Hepatocyte (in vitro differentiated cells): ENCODE measurements around the gene CC2D2B. TPM values are rescaled to one million over a fixed set of nuclear protein-coding genes. Genes with fewer than 3 reads are reported as not detected.

Source experiments
- DNase-seq: peaks from one replicate; pipeline ENCODE4 v3.0.0-alpha.2; 2016; ENCODE audit warnings: low spot score
- H2AFZ ChIP-seq: fragments of 200-600 bp; sonication (generic); 2 replicates; pipeline ENCODE4 v1.6.0; 2016; ENCODE audit warnings: antibody characterized with exemption, mild to moderate bottlenecking
- H3K27ac ChIP-seq: fragments of 200-600 bp; sonication (generic); 2 replicates; pipeline ENCODE4 v1.5.1; 2016; ENCODE audit warnings: mild to moderate bottlenecking
- H3K27me3 ChIP-seq: fragments of 200-600 bp; sonication (generic); 2 replicates; pipeline ENCODE4 v1.6.1; 2016
- H3K36me3 ChIP-seq: fragments of 200-600 bp; sonication (generic); replicated peaks from 2 replicates; pipeline ENCODE4 v1.5.1; 2016; ENCODE audit warnings: low read depth; ENCODE audit not compliant: insufficient read depth
- H3K4me1 ChIP-seq: fragments of 200-600 bp; sonication (generic); 2 replicates; pipeline ENCODE4 v1.5.1; 2016; ENCODE audit warnings: mild to moderate bottlenecking, moderate library complexity; ENCODE audit not compliant: insufficient read depth
- H3K4me2 ChIP-seq: fragments of 200-600 bp; sonication (generic); 2 replicates; pipeline ENCODE4 v1.6.0; 2016
- H3K4me3 ChIP-seq: fragments of 200-600 bp; sonication (generic); 2 replicates; pipeline ENCODE4 v1.5.1; 2016; ENCODE audit warnings: mild to moderate bottlenecking
- H3K79me2 ChIP-seq: fragments of 200-600 bp; sonication (generic); 2 replicates; pipeline ENCODE4 v1.6.0; 2017; ENCODE audit warnings: mild to moderate bottlenecking
- H3K9me2 ChIP-seq: fragments of 200-600 bp; sonication (generic); replicated peaks from 2 replicates; pipeline ENCODE4 v1.6.0; 2017; ENCODE audit warnings: mild to moderate bottlenecking; ENCODE audit not compliant: insufficient read depth
- H3K9me3 ChIP-seq: fragments of 200-600 bp; sonication (generic); 2 replicates; pipeline ENCODE4 v1.5.1; 2016; ENCODE audit warnings: low read depth, mild to moderate bottlenecking
- H4K20me1 ChIP-seq: fragments of 200-600 bp; sonication (generic); 2 replicates; pipeline ENCODE4 v1.6.0; 2016; ENCODE audit warnings: mild to moderate bottlenecking; ENCODE audit not compliant: insufficient read depth, poor library complexity, severe bottlenecking
- EZH2 ChIP-seq: fragments of 200-600 bp; sonication (generic); IDR thresholded peaks from 2 replicates; pipeline ENCODE4 v1.6.1; 2016; ENCODE audit warnings: antibody characterized with exemption, mild to moderate bottlenecking, borderline replicate concordance
- EZH2phosphoT487 ChIP-seq: fragments of 200-600 bp; sonication (generic); IDR thresholded peaks from one replicate; pipeline ENCODE4 v1.6.1; 2018; ENCODE audit warnings: antibody characterized with exemption, mild to moderate bottlenecking, low read depth, moderate library complexity; ENCODE audit not compliant: unreplicated experiment, severe bottlenecking
- WGBS: methylation state at CpG from one replicate; pipeline ENCODE4 v1.1.6; 2016; ENCODE audit warnings: low lambda C conversion rate; ENCODE audit errors: missing lambda C conversion rate; 5-methylcytosine and 5-hydroxymethylcytosine counted together
- polyA plus RNA-seq: library from polyadenylated mRNA; unstranded; fragments of >200 nt; fragmentation: Nextera tagmentation; extraction: Ambion mirVana; gene quantifications from 2 replicates; pipeline ENCODE4 v1.2.1, GENCODE V29; 2016
- total RNA-seq: library from RNA; depleted of rRNA; stranded (reverse); fragments of >200 nt; gene quantifications from 2 replicates; pipeline ENCODE4 v1.2.3, GENCODE V29; 2014
- TF ChIP-seq, protein P1 (sequence below): fragments of 200-600 bp; sonication (generic); IDR thresholded peaks from 2 replicates; pipeline ENCODE4 v1.5.1; 2016; ENCODE audit warnings: antibody characterized with exemption, mild to moderate bottlenecking; ENCODE audit not compliant: poor library complexity

The CC2D2B gene
- total and polyA plus RNA-seq, 2 experiments from 2014 or later = 0.13 TPM; not detected in 1

GRCh38 chr10:96041146-96041545, 133.4 kb downstream of the CC2D2B start:
- TF ChIP-seq, protein P1, sequence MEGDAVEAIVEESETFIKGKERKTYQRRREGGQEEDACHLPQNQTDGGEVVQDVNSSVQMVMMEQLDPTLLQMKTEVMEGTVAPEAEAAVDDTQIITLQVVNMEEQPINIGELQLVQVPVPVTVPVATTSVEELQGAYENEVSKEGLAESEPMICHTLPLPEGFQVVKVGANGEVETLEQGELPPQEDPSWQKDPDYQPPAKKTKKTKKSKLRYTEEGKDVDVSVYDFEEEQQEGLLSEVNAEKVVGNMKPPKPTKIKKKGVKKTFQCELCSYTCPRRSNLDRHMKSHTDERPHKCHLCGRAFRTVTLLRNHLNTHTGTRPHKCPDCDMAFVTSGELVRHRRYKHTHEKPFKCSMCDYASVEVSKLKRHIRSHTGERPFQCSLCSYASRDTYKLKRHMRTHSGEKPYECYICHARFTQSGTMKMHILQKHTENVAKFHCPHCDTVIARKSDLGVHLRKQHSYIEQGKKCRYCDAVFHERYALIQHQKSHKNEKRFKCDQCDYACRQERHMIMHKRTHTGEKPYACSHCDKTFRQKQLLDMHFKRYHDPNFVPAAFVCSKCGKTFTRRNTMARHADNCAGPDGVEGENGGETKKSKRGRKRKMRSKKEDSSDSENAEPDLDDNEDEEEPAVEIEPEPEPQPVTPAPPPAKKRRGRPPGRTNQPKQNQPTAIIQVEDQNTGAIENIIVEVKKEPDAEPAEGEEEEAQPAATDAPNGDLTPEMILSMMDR = no peak
- TF ChIP-seq EZH2phosphoT487 (no peak), EZH2 (no peak)
- Histone ChIP-seq H3K9me2 (no peaks in the 10 kb centered on the region), H3K9me3 (no peaks in the 10 kb centered on the region), H3K79me2 (peaks cover 22% of the 10 kb centered on the region), H3K27ac (no peak overlapping the region), H3K4me3 (no peak overlapping the region), H2AFZ (no peak overlapping the region), H3K27me3 (no peaks in the 10 kb centered on the region), H3K4me2 (no peak overlapping the region), H3K4me1 (peaks cover 9% of the 10 kb centered on the region), H3K36me3 (no peaks in the 10 kb centered on the region), H4K20me1 (no peaks in the 10 kb centered on the region)
- WGBS = 75% methylated on average over 11 of the region's 11 CpGs
- peak; percentile 29 for DNase-seq

DNA sequence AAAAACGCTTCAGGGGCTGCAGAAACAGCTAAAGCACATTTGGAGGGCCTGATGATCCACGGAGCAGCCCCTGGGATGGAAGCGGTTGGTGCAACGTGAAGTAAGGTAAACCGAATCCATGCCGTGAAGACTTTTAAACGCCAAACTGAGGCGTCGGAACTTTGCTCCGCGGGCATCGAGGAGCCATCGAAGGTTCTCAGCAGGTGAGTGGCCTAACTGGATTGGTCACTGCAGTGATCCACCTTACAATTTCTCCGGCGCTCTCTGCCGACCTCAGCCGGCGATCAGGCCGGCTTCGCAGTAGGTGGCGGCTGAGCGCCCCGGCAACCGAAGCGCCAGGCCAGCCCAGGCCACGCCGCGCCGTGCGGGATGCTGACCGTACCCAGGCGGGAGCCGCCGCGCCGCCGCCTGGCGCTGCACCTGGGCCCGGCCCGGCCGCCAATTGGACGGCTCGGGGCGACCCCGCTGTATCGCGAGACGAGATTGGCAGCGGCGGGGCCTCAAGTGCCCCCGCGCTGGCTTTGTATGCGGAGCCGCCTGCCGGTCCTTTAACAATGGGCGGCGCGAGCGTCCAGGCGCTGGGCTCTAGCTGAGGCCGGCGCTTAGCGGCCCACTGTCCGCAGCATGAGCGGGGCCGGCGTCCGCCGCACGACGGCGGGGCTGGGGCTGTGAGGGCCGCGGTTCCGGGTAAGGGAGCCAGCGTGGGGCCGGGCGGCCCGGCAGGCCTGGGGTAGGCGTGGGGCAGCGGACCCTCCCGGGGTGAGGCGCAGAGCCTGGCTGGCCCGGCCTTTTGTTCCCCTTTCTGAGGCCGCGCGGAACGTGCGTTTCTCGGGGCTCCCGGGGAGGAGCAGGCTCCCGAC, 135.5 kb downstream of the CC2D2B start, which contains the start of gene CCNJ:
Gene CCNJ, plus strand, starts transcription at position 551 of the 860 bp plus-strand sequence. CDS start 811 bp downstream, outside the sequence.
- Histone ChIP-seq H3K9me3 (no peaks in the 10 kb centered on the region), H3K27ac (peak within 1 kb of the TSS; percentile 98), H3K4me1 (peaks cover 9% of the 10 kb centered on the region), H3K79me2 (peaks cover 43% of the 10 kb centered on the region), H4K20me1 (peaks cover 11% of the 10 kb centered on the region), H3K9me2 (no peaks in the 10 kb centered on the region), H3K4me3 (peak within 1 kb of the TSS; percentile 95), H3K4me2 (peak within 1 kb of the TSS; percentile 81), H3K36me3 (no peaks in the 10 kb centered on the region), H3K27me3 (no peaks in the 10 kb centered on the region), H2AFZ (peak within 1 kb of the TSS; percentile 98)
- no peak for TF ChIP-seq EZH2phosphoT487
- TF ChIP-seq, protein P1 = peak; percentile 3
- WGBS = 4% methylated on average over 80 of the region's 92 CpGs
- peak; percentile 96 for DNase-seq

DNA sequence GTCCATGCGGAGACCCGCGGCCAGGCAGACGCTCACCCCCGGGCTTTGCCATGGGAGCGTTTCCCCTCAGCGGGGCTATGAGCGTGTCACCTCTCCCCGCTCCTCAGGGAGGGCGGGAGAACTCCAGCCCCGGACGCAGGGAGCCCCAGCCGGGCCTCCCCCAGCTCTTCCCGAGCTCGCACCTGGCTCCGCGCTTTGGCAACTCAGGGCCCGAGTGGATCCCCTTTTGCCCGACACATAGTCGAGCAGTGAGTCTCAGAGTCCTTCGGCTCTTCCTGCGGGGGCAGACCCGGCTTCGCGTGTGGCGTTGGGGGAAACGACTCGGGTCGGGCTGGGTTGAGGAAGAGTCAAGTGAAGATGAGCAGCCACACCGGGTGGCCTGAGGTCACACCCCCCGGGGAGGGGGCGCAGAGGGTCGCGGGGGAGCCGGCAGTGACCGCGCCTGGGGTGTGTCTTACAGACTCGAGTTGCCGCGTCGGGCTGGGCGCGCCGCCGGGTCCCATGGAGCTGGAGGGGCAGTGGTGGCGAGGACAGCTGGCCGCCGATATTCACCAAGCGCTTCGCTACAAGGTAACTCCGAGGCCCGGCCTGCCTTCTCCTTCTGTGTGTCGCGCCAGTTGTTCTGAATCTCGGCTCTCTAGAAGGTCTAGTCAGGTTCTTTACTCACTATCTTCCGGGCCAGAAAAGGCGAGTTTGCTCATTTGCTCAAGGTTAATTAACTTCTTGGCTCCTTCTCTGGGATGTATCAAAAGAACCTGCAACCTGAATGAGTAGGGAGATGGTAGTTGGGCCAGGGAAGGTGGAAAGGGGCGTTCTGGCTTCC, 136.3 kb downstream of the CC2D2B start:
- H3K79me2 ChIP-seq = peaks cover 51% of the 10 kb centered on the region
- peak overlapping the region; percentile 98 for H3K27ac ChIP-seq
- H3K27me3 ChIP-seq = no peaks in the 10 kb centered on the region
- peaks cover 9% of the 10 kb centered on the region for H3K4me1 ChIP-seq
- H4K20me1 ChIP-seq = peaks cover 11% of the 10 kb centered on the region
- TF ChIP-seq EZH2phosphoT487 (no peak), EZH2 (no peak)
- TF ChIP-seq, protein P1 = no peak
- peak overlapping the region; percentile 95 for H3K4me3 ChIP-seq
- peak; percentile 65 for DNase-seq
- peak overlapping the region; percentile 81 for H3K4me2 ChIP-seq
- H3K36me3 ChIP-seq = no peaks in the 10 kb centered on the region
- H2AFZ ChIP-seq = peak overlapping the region; percentile 98
- 1% methylated on average over 43 of the region's 58 CpGs for WGBS
- no peaks in the 10 kb centered on the region for H3K9me2 ChIP-seq
- H3K9me3 ChIP-seq = no peaks in the 10 kb centered on the region
